Liver (tissue), 9 donors: Measurements from ENCODE around the gene P2RX3. TPM values are rescaled to one million over a fixed set of nuclear protein-coding genes. Genes with fewer than 3 reads are reported as not detected.

Experiments
- DNase-seq: peaks from one replicate; pipeline ENCODE4 v3.0.0-alpha.2; 2017; ENCODE audit warnings: low spot score
- H3K27ac ChIP-seq, 2 donors: one replicate each; pipeline ENCODE4 v1.7.0; 2013; ENCODE audit warnings: inconsistent platforms in 2 of 2, low read length in 2 of 2, control low read depth in 1 of 2, low read depth in 1 of 2, mild to moderate bottlenecking in 1 of 2
- H3K27me3 ChIP-seq, 4 donors: one replicate each; pipeline versions ENCODE4 v1.6.1 to v1.7.0; 2013; ENCODE audit warnings: low read length in 3 of 4, inconsistent platforms in 1 of 4, mild to moderate bottlenecking in 1 of 4, moderate library complexity in 1 of 4; ENCODE audit not compliant: control insufficient read depth in 4 of 4, insufficient read depth in 4 of 4
- H3K36me3 ChIP-seq, 4 donors: one replicate each; pipeline versions ENCODE4 v1.6.1 to v1.7.0; 2013; ENCODE audit warnings: low read length in 3 of 4, mild to moderate bottlenecking in 3 of 4, low read depth in 1 of 4, moderate library complexity in 1 of 4; ENCODE audit not compliant: control insufficient read depth in 4 of 4, insufficient read depth in 3 of 4
- H3K4me1 ChIP-seq, 4 donors: one replicate each; pipeline versions ENCODE4 v1.6.1 to v1.7.0; 2013; ENCODE audit warnings: low read length in 3 of 4, mild to moderate bottlenecking in 3 of 4, moderate library complexity in 1 of 4; ENCODE audit not compliant: control insufficient read depth in 4 of 4, insufficient read depth in 4 of 4
- H3K4me3 ChIP-seq, 3 donors: one replicate each; pipeline versions ENCODE4 v1.6.1 to v1.7.0; 2013; ENCODE audit warnings: low read length in 3 of 3, control low read depth in 1 of 3, low read depth in 1 of 3, mild to moderate bottlenecking in 1 of 3
- H3K9ac ChIP-seq, 2 donors: one replicate each; pipeline ENCODE4 v1.7.0; 2013; ENCODE audit warnings: low read length in 2 of 2, mild to moderate bottlenecking in 2 of 2, moderate library complexity in 2 of 2, control low read depth in 1 of 2, low read depth in 1 of 2
- H3K9me3 ChIP-seq, 4 donors: one replicate each; pipeline versions ENCODE4 v1.6.1 to v1.7.0; 2013; ENCODE audit warnings: low read length in 3 of 4; ENCODE audit not compliant: control insufficient read depth in 4 of 4
- EGR1 ChIP-seq, 2 donors: IDR thresholded peaks; 2 replicates each; pipeline ENCODE4 v1.6.1; 2016 to 2018; ENCODE audit warnings: antibody characterized with exemption in 2 of 2, low read depth in 2 of 2
- FOXA1 ChIP-seq: IDR thresholded peaks from 2 replicates; pipeline ENCODE4 v1.6.1; 2016; ENCODE audit warnings: antibody characterized with exemption
- FOXA2 ChIP-seq: IDR thresholded peaks from 2 replicates; pipeline ENCODE4 v1.6.1; 2016; ENCODE audit warnings: antibody characterized with exemption
- GABPA ChIP-seq, 2 donors: IDR thresholded peaks in 1 of 2; conservative IDR thresholded peaks in 1 of 2; 2 replicates each; pipeline ENCODE4 v1.6.1; 2016; ENCODE audit warnings: antibody characterized with exemption in 2 of 2, mild to moderate bottlenecking in 1 of 2, moderate library complexity in 1 of 2
- HNF4A ChIP-seq, 2 donors: conservative IDR thresholded peaks; 2 replicates each; pipeline ENCODE4 v1.6.1; 2016; ENCODE audit warnings: antibody characterized with exemption in 2 of 2, mild to moderate bottlenecking in 2 of 2
- HNF4G ChIP-seq: IDR thresholded peaks from 2 replicates; pipeline ENCODE4 v1.6.1; 2016; ENCODE audit warnings: antibody characterized with exemption
- JUND ChIP-seq, 2 donors: IDR thresholded peaks; 2 replicates each; pipeline ENCODE4 v1.6.1; 2016; ENCODE audit warnings: antibody characterized with exemption in 2 of 2
- NR2F2 ChIP-seq: IDR thresholded peaks from 2 replicates; pipeline ENCODE4 v1.6.1; 2016; ENCODE audit warnings: antibody characterized with exemption
- RAD21 ChIP-seq, 2 donors: IDR thresholded peaks; 2 replicates each; pipeline ENCODE4 v1.6.1; 2016; ENCODE audit warnings: antibody characterized with exemption in 2 of 2, mild to moderate bottlenecking in 2 of 2
- RXRA ChIP-seq, 2 donors: IDR thresholded peaks; 2 replicates each; pipeline ENCODE4 v1.6.1; 2017 to 2018; ENCODE audit warnings: antibody characterized with exemption in 2 of 2, mild to moderate bottlenecking in 1 of 2
- SP1 ChIP-seq: IDR thresholded peaks from 2 replicates; pipeline ENCODE4 v1.6.1; 2018; ENCODE audit warnings: antibody characterized with exemption, mild to moderate bottlenecking
- TAF1 ChIP-seq: conservative IDR thresholded peaks from 2 replicates; pipeline ENCODE4 v1.6.1; 2016; ENCODE audit warnings: antibody characterized with exemption, mild to moderate bottlenecking
- YY1 ChIP-seq: IDR thresholded peaks from 2 replicates; pipeline ENCODE4 v1.6.1; 2016; ENCODE audit warnings: antibody characterized with exemption, mild to moderate bottlenecking
- WGBS: extraction: QIAGEN DNeasy Blood & Tissue Kit; methylation state at CpG from one replicate; pipeline ENCODE4 v1.1.7; 2013; 5-methylcytosine and 5-hydroxymethylcytosine counted together
- polyA plus RNA-seq, 2 donors: library from polyadenylated mRNA; stranded (reverse) in 1 of 2; unstranded in 1 of 2; fragments of 200-250 nt in 1 of 2; fragments of >200 nt in 1 of 2; fragmentation: Nextera tagmentation in 1 of 2; extraction: Ambion mirVana in 1 of 2; gene quantifications; one replicate each; pipeline versions ENCODE4 v1.2.1 to v1.2.3, GENCODE V29; 2013 to 2015
- total RNA-seq, 2 donors: library from RNA; depleted of rRNA; stranded (reverse); fragments of >200 nt; gene quantifications; one replicate each; pipeline ENCODE4 v1.2.3, GENCODE V29; 2014
- TF ChIP-seq, protein P1 (sequence below): IDR thresholded peaks from 2 replicates; pipeline ENCODE4 v1.6.1; 2016; ENCODE audit warnings: antibody characterized with exemption
- TF ChIP-seq, protein P2 (sequence below): IDR thresholded peaks from 2 replicates; pipeline ENCODE4 v1.6.1; 2016; ENCODE audit warnings: antibody characterized with exemption
- TF ChIP-seq, protein P3 (sequence below): fragments of 150-350 bp; IDR thresholded peaks from 2 replicates; pipeline ENCODE4 v1.5.1; 2017; ENCODE audit warnings: improper control_type of control experiment, low read depth, low read length; ENCODE audit not compliant: missing input control
- TF ChIP-seq, protein P4 (sequence below): IDR thresholded peaks from 2 replicates; pipeline ENCODE4 v1.6.1; 2016; ENCODE audit warnings: antibody characterized with exemption, mild to moderate bottlenecking
- TF ChIP-seq, protein P5 (sequence below): IDR thresholded peaks from 2 replicates; pipeline ENCODE4 v1.6.1; 2016; ENCODE audit warnings: antibody characterized with exemption
- donor health status: healthy.
- donor health status: healthy.
- donor health status: healthy.
- donor health status: healthy.
- donor health status: healthy.

Gene P2RX3
- total and polyA plus RNA-seq, 4 donors = 0.18 to 0.33 (median 0.23) TPM

DNA sequence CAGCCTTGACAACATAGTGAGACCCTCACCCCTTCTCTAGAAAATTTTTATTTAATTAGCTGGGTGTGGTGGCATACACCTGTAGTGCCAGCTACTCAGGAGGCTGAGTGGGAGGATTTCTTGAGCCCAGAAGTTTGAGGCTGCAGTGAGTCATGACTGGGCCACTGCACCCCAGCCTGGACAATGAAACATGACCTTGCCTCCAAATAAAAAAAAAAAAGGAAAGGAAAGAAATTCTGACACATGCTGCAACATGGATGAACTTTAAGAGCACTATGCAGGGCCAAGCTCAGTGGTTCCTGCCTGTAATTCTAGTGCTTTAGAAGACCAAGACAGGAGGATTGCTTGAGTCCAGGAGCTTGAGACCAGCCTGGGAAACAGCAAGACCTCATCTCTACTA is 80.0 kb downstream of the P2RX3 start:
- DNase-seq = no peak
- Histone ChIP-seq H3K4me3 (no peak overlapping the region), H3K9ac (no peak overlapping the region), H3K36me3 (peaks cover 34 to 78% (median 73%) of the 10 kb centered on the region in 4 donors), H3K27me3 (no peaks in the 10 kb centered on the region), H3K9me3 (no peaks in the 10 kb centered on the region), H3K4me1 (peaks cover 0 to 9% (median 3%) of the 10 kb centered on the region in 4 donors), H3K27ac (no peak overlapping the region)
- TF ChIP-seq, protein P1, sequence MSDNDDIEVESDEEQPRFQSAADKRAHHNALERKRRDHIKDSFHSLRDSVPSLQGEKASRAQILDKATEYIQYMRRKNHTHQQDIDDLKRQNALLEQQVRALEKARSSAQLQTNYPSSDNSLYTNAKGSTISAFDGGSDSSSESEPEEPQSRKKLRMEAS = no peak
- no peak for TF ChIP-seq TAF1

DNA sequence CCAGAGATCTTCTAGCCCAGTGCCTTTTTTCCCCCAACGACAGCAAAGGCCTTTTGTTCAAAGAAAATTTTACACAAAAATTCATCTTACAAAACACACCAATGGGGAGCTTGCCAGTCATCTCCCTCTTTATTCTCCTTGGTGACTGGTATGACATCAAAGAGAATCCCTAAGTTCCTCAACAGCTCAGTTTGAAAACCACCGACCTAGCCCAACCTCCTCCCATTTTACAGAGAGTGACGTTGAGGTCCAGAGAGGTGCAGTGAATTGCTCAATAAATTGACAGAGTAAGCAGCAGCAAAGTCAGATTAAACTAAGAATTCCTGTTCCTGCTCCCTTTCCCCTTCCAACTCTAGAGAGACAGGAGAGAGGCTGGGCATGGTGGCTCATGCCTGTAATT is 81.0 kb downstream of the P2RX3 start:
- H3K27me3 ChIP-seq = no peaks in the 10 kb centered on the region
- no peak for DNase-seq
- no peak overlapping the region for H3K4me3 ChIP-seq
- H3K27ac ChIP-seq = no peak overlapping the region
- peaks cover 33 to 74% (median 65%) of the 10 kb centered on the region in 4 donors for H3K36me3 ChIP-seq
- 78% methylated on average over 3 of the region's 3 CpGs for WGBS
- TF ChIP-seq, protein P1 = no peak
- TF ChIP-seq NR2F2 (no peak), JUND (IDR thresholded peaks at IDR 0.05) (no peak), FOXA1 (no peak), TAF1 (no peak), SP1 (no peak), RXRA (IDR thresholded peaks at IDR 0.05) (no peak), RAD21 (IDR thresholded peaks at IDR 0.05) (no peak), EGR1 (IDR thresholded peaks at IDR 0.05; ENCODE audit: low read depth in 2 of 2) (no peak), YY1 (no peak), FOXA2 (no peak), HNF4G (no peak), HNF4A (conservative IDR thresholded peaks at IDR 0.05) (no peak), GABPA (IDR thresholded peaks at IDR 0.05 in 1 of 2, conservative IDR thresholded peaks at IDR 0.05 in 1 of 2) (no peak)
- TF ChIP-seq, protein P2, sequence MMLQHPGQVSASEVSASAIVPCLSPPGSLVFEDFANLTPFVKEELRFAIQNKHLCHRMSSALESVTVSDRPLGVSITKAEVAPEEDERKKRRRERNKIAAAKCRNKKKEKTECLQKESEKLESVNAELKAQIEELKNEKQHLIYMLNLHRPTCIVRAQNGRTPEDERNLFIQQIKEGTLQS = no peak
- TF ChIP-seq, protein P3, sequence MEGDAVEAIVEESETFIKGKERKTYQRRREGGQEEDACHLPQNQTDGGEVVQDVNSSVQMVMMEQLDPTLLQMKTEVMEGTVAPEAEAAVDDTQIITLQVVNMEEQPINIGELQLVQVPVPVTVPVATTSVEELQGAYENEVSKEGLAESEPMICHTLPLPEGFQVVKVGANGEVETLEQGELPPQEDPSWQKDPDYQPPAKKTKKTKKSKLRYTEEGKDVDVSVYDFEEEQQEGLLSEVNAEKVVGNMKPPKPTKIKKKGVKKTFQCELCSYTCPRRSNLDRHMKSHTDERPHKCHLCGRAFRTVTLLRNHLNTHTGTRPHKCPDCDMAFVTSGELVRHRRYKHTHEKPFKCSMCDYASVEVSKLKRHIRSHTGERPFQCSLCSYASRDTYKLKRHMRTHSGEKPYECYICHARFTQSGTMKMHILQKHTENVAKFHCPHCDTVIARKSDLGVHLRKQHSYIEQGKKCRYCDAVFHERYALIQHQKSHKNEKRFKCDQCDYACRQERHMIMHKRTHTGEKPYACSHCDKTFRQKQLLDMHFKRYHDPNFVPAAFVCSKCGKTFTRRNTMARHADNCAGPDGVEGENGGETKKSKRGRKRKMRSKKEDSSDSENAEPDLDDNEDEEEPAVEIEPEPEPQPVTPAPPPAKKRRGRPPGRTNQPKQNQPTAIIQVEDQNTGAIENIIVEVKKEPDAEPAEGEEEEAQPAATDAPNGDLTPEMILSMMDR = no peak
- TF ChIP-seq, protein P4, sequence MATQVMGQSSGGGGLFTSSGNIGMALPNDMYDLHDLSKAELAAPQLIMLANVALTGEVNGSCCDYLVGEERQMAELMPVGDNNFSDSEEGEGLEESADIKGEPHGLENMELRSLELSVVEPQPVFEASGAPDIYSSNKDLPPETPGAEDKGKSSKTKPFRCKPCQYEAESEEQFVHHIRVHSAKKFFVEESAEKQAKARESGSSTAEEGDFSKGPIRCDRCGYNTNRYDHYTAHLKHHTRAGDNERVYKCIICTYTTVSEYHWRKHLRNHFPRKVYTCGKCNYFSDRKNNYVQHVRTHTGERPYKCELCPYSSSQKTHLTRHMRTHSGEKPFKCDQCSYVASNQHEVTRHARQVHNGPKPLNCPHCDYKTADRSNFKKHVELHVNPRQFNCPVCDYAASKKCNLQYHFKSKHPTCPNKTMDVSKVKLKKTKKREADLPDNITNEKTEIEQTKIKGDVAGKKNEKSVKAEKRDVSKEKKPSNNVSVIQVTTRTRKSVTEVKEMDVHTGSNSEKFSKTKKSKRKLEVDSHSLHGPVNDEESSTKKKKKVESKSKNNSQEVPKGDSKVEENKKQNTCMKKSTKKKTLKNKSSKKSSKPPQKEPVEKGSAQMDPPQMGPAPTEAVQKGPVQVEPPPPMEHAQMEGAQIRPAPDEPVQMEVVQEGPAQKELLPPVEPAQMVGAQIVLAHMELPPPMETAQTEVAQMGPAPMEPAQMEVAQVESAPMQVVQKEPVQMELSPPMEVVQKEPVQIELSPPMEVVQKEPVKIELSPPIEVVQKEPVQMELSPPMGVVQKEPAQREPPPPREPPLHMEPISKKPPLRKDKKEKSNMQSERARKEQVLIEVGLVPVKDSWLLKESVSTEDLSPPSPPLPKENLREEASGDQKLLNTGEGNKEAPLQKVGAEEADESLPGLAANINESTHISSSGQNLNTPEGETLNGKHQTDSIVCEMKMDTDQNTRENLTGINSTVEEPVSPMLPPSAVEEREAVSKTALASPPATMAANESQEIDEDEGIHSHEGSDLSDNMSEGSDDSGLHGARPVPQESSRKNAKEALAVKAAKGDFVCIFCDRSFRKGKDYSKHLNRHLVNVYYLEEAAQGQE = no peak
- TF ChIP-seq, protein P5, sequence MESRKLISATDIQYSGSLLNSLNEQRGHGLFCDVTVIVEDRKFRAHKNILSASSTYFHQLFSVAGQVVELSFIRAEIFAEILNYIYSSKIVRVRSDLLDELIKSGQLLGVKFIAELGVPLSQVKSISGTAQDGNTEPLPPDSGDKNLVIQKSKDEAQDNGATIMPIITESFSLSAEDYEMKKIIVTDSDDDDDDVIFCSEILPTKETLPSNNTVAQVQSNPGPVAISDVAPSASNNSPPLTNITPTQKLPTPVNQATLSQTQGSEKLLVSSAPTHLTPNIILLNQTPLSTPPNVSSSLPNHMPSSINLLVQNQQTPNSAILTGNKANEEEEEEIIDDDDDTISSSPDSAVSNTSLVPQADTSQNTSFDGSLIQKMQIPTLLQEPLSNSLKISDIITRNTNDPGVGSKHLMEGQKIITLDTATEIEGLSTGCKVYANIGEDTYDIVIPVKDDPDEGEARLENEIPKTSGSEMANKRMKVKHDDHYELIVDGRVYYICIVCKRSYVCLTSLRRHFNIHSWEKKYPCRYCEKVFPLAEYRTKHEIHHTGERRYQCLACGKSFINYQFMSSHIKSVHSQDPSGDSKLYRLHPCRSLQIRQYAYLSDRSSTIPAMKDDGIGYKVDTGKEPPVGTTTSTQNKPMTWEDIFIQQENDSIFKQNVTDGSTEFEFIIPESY = no peak
- no peak overlapping the region for H3K9ac ChIP-seq
- no peaks in the 10 kb centered on the region for H3K9me3 ChIP-seq
- peaks cover 0 to 15% (median 7%) of the 10 kb centered on the region in 4 donors for H3K4me1 ChIP-seq
